ENCODE data around the gene ACTG1. TPM values are rescaled to one million over a fixed set of nuclear protein-coding genes. Genes with fewer than 3 reads are reported as not detected.

The ACTG1 gene
- total RNA-seq, 4 donors from 2014 or later, result 1,023 to 5,472 (median 2,159) TPM

DNA sequence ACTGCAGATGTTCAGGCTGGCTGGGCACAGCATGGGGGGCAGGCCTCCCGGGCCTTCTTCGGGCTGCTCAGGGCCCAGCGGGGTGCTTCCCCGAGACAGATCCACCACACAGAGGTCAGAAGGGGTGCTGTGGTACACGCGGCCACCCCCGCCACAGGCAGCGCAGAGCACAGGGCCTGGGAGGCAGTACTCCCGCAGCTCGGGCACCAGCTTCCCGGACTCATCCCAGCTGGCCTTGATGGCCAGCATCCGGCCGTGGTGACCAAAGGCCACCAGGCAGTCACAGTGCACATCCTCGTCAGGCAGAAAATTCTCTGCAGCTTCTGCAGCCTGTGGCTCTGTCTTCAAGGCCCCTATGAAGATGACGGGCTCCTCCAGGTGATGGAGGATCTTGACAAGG is 37.7 kb upstream of the ACTG1 start:
- H3K9me3 ChIP-seq, result no peaks in the 10 kb centered on the region
- intact Hi-C loops (cut with DNase I; ENCODE audit: low total_unique reads), result no loop called here
- peaks cover 0 to 17% of the 10 kb centered on the region in 2 donors for H3K4me1 ChIP-seq
- no peaks in the 10 kb centered on the region for H3K36me3 ChIP-seq
- no peak overlapping the region for H3K4me3 ChIP-seq
- no peaks in the 10 kb centered on the region for H3K27me3 ChIP-seq
- no peak for DNase-seq
- H3K27ac ChIP-seq, result no peak overlapping the region
- no peak for TF ChIP-seq POLR2A (IDR thresholded peaks at IDR 0.05)
- TF ChIP-seq, protein P1, sequence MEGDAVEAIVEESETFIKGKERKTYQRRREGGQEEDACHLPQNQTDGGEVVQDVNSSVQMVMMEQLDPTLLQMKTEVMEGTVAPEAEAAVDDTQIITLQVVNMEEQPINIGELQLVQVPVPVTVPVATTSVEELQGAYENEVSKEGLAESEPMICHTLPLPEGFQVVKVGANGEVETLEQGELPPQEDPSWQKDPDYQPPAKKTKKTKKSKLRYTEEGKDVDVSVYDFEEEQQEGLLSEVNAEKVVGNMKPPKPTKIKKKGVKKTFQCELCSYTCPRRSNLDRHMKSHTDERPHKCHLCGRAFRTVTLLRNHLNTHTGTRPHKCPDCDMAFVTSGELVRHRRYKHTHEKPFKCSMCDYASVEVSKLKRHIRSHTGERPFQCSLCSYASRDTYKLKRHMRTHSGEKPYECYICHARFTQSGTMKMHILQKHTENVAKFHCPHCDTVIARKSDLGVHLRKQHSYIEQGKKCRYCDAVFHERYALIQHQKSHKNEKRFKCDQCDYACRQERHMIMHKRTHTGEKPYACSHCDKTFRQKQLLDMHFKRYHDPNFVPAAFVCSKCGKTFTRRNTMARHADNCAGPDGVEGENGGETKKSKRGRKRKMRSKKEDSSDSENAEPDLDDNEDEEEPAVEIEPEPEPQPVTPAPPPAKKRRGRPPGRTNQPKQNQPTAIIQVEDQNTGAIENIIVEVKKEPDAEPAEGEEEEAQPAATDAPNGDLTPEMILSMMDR (IDR thresholded peaks at IDR 0.05), result no peak

DNA sequence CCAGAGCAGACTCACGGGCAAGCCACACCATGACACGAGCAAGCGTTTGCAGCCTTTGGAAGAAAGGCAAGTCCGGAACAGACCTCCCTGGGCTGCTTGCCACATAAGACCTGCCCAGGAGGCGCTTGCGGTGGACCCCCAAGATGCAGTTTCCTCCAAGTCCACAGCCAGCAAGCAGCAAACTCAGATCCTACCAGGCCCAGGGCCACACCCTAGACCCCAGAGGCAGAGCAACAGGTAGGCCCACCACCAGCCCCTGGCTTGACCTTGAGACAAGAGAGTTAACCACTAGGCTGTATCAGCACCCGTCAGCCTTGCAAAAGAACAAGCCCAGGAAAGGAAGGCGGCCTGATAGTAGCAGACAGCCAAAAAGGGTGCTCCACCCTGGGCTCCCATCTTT is 37.2 kb upstream of the ACTG1 start:
- TF ChIP-seq, protein P1 (IDR thresholded peaks at IDR 0.05), result no peak
- TF ChIP-seq POLR2A (IDR thresholded peaks at IDR 0.05), result no peak
- Histone ChIP-seq H3K27me3 (no peaks in the 10 kb centered on the region), H3K27ac (no peak overlapping the region), H3K9me3 (no peaks in the 10 kb centered on the region), H3K4me3 (no peak overlapping the region), H3K4me1 (peaks cover 0 to 17% of the 10 kb centered on the region in 2 donors), H3K36me3 (no peaks in the 10 kb centered on the region)
- no peak for DNase-seq
- intact Hi-C loops (cut with DNase I; ENCODE audit: low total_unique reads), result no loop called here

DNA sequence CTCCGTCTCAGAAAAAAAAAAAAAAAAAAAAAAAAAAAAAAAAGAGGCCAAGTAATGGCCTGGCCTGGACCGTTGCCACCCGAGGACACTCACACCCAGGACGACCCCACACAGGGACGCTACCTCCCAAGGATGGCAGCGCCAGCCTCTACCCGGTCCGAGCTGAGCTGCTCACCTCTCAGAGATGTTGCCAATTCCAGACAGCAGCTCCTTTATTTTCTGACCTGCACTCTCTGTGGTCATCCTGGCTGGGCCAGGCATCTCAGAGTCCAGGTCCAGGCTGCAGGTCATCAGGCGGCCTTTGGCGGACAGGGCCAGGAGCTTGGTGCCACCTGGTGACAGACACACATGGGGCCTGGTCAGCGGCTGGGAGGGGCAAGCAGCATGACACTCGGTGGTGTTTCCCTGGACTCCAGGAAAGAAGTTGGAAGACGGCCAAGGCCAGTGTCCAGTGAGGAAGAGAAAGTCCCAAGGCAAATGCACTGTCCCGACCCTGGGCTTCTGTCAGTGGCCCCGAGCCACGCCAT is 36.5 kb upstream of the ACTG1 start:
- no peak for TF ChIP-seq POLR2A (IDR thresholded peaks at IDR 0.05)
- TF ChIP-seq, protein P1 (IDR thresholded peaks at IDR 0.05), result no peak
- Histone ChIP-seq H3K27ac (no peak overlapping the region), H3K4me3 (no peak overlapping the region), H3K27me3 (no peaks in the 10 kb centered on the region), H3K4me1 (peaks cover 0 to 17% of the 10 kb centered on the region in 2 donors), H3K9me3 (no peaks in the 10 kb centered on the region), H3K36me3 (no peaks in the 10 kb centered on the region)
- DNase-seq, result no peak
- intact Hi-C loops (cut with DNase I; ENCODE audit: low total_unique reads), result no loop called here

GRCh38 chr17:81547614-81547982 is 35.0 kb upstream of the ACTG1 start:
- H3K27me3 ChIP-seq, result no peaks in the 10 kb centered on the region
- H3K36me3 ChIP-seq, result no peaks in the 10 kb centered on the region
- TF ChIP-seq, protein P1 (IDR thresholded peaks at IDR 0.05), result no peak
- no peak for TF ChIP-seq POLR2A (IDR thresholded peaks at IDR 0.05)
- no peak overlapping the region for H3K4me3 ChIP-seq
- no peaks in the 10 kb centered on the region for H3K9me3 ChIP-seq
- H3K27ac ChIP-seq, result no peak overlapping the region
- H3K4me1 ChIP-seq, result peaks cover 0 to 7% of the 10 kb centered on the region in 2 donors
- intact Hi-C loops (cut with DNase I; ENCODE audit: low total_unique reads), result no loop called here
- DNase-seq, result no peak

- no peak for DNase-seq
- no peaks in the 10 kb centered on the region for H3K9me3 ChIP-seq
- no peaks in the 10 kb centered on the region for H3K36me3 ChIP-seq
- intact Hi-C loops (cut with DNase I; ENCODE audit: low total_unique reads), result no loop called here
- peaks cover 0 to 7% of the 10 kb centered on the region in 2 donors for H3K4me1 ChIP-seq
- no peak overlapping the region for H3K4me3 ChIP-seq
- TF ChIP-seq, protein P1 (IDR thresholded peaks at IDR 0.05), result no peak
- no peak for TF ChIP-seq POLR2A (IDR thresholded peaks at IDR 0.05)
- no peaks in the 10 kb centered on the region for H3K27me3 ChIP-seq
- H3K27ac ChIP-seq, result no peak overlapping the region
Observed at GRCh38 chr17:81546906-81547613, 34.5 kb upstream of the ACTG1 start.

Measured in uterus (tissue), 4 donors.